Left ventricle myocardium superior (tissue), 1 donor: Measurements from ENCODE around the gene PCK2. TPM values are rescaled to one million over a fixed set of nuclear protein-coding genes. Genes with fewer than 3 reads are reported as not detected.
"Not testable (repeated sequence)": the region's sequence is repeated elsewhere in the genome, so short reads cannot be mapped to it uniquely, and the experiment has no call there.

ENCODE experiments used
- ATAC-seq: fragments of 200-7000 bp; cut with Tn5 transposase; one replicate; pipeline ENCODE4 v1.9.1; 2020; ENCODE audit warnings: mild to moderate bottlenecking, moderate library complexity
- DNase-seq: peaks from one replicate; pipeline ENCODE4 v3.0.0-alpha.2; 2020
- intact Hi-C: fragments of 100-400 bp; cut with micrococcal nuclease; formaldehyde crosslinking; loops from one replicate; pipeline ENCODE4 v1.11.0; 2022
- total RNA-seq: library from RNA; stranded (reverse); fragmentation: NEBNext Ultra II Directional; extraction: Animal tissue kit (Norgen Biotek cat#: 25700); gene quantifications from one replicate; pipeline ENCODE4 v1.2.1, GENCODE V29; 2021
- donor health status: DM: no; HTN: yes; CAD: no; lungs with severe emphysema.

The PCK2 gene
- total RNA-seq, 1 donor from 2014 or later = 3.0 TPM

DNA sequence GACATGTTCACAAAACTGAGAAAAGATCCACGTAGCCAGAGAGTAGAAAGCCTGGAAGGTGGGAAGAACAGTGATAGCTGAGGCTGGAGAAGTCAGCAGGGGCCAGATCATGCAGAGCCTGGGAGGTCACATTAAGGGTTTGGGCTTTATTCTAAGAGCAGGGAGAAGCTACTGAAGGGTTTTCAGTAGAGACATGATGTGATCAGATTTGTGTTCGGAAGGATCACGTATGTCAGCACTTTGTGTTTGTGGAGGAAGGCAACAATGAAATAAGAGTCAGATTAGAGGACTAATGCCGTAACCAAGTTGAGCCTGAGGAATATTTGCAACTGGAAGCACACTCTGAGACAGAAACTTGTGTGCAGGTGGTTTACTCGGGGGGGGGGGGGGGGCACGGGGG is 4.2 kb upstream of the PCK2 start:
- intact Hi-C loops = no loop called here
- DNase-seq (no peak), ATAC-seq (no peak)

GRCh38 chr14:24092110-24092504 is 2.0 kb upstream of the PCK2 start:
- intact Hi-C loops = no loop called here
- DNase-seq (no peak), ATAC-seq (no peak)

DNA sequence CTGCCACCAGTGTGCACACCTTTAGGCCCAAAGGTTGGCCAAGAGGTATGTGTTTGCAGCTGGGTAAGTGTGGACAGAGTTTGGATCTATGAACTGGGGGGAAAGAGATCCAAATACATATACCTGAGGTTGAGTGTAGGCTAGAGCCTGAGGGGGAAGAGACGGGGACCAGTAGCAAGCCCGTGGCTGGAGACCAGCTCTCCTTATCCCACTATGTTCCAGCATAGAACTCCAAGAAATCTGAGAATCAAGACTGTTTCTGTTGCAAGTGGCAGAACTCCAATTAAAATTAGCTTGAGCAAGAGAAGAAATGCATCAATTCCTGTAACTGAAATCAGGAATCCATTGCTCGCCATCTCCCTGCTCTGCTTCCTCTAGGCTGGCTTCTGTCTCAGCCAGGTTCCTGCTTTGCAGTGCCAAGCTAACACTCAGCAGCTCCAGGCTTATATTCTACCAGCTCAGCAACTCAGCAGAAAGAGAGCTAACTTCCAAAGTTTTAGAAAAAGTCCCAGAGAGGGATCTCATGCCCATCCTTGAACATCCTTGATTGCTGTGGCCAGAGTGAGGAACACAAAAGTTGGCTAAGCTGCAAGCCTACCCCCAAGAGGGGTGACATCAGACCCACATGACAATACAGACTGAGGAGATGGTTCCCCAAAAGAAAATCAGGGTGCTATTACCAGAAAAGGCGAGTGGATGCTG is 1.5 kb upstream of the PCK2 start:
- ATAC-seq (no peak), DNase-seq (no peak)
- intact Hi-C loops = no loop called here

- DNase-seq (no peak), ATAC-seq (no peak)
- intact Hi-C loops = no loop called here
Measured at GRCh38 chr14:24093207-24093900, 757 bp upstream of the PCK2 start.

- intact Hi-C loops = no loop called here
- ATAC-seq (peak; percentile 1), DNase-seq (no peak)
Measured at GRCh38 chr14:24094841-24095270, 745 bp downstream of the PCK2 start.

GRCh38 chr14:24095271-24096068 is 1.4 kb downstream of the PCK2 start:
- ATAC-seq = peak; percentile 6
- peak; percentile 62 for DNase-seq
- intact Hi-C loops = no loop called here

DNA sequence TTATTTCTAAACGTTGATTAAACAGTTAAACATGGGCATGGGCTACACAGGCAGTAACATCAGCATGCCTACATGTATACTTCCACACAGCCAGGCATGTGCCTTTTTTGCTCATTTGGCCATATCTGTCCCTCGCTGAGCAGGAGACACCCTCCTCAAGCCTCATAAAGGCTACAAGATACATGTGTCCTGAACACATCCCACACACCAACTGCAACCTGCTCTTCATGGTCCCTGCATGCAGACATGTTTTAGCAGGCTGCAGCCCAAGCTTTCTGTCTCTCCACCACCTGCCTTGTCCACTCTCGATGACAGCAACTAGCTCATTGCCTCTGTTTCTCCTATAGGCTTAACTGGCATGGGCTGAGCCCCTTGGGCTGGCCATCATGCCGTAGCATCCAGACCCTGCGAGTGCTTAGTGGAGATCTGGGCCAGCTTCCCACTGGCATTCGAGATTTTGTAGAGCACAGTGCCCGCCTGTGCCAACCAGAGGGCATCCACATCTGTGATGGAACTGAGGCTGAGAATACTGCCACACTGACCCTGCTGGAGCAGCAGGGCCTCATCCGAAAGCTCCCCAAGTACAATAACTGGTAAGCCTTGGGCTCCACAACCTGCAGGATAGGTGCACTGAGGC is 2.6 kb downstream of the PCK2 start:
- DNase-seq = no peak
- no peak for ATAC-seq
- intact Hi-C loops = no loop called here

DNA sequence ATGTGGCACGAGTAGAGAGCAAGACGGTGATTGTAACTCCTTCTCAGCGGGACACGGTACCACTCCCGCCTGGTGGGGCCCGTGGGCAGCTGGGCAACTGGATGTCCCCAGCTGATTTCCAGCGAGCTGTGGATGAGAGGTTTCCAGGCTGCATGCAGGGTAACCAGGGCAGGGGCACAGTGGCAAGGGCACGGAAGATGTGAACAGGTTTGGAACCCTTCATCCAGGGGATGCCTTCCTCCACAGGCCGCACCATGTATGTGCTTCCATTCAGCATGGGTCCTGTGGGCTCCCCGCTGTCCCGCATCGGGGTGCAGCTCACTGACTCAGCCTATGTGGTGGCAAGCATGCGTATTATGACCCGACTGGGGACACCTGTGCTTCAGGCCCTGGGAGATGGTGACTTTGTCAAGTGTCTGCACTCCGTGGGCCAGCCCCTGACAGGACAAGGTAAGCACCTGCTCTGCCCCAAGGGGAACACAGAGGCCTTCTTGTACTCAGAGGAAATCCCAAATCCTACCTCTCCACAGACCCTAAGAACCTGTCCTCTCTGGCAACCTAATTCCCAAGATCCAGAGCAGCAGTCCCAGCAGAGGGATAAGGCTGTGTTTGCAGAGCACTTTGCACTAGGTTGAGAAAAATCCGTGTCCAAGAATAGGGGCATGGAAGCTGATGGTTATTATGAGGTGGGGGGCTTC is 4.3 kb downstream of the PCK2 start:
- intact Hi-C loops = no loop called here
- no peak for DNase-seq
- ATAC-seq = no peak

DNA sequence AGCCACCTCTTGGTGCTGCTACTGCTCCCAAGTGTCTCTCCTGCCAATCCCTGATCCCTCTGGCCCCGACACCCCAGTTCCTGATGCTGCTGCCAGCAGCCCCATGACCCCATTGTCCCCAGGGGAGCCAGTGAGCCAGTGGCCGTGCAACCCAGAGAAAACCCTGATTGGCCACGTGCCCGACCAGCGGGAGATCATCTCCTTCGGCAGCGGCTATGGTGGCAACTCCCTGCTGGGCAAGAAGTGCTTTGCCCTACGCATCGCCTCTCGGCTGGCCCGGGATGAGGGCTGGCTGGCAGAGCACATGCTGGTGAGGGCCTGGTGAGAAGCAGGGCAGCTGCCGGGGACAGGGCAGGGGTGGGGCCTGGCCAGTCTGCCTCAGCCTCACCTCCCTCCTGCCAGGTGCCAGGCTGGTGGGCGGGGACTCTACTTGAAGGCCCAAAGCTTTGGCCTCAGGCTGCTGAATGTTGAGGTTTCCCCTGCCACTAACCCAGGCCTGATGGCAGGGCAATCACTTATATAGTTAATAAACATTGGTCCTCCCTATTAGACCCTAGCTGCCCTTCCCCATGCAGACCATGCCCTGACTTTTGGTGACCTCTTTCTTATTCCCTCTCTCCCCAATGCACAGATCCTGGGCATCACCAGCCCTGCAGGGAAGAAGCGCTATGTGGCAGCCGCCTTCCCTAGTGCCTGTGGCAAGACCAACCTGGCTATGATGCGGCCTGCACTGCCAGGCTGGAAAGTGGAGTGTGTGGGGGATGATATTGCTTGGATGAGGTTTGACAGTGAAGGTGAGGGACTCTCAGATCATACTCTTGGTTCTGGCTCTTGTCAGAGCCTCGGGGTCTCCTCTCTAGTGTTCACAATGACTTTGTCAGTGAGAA is 5.1 kb downstream of the PCK2 start:
- intact Hi-C loops = no loop called here
- DNase-seq (no peak), ATAC-seq (no peak)

DNA sequence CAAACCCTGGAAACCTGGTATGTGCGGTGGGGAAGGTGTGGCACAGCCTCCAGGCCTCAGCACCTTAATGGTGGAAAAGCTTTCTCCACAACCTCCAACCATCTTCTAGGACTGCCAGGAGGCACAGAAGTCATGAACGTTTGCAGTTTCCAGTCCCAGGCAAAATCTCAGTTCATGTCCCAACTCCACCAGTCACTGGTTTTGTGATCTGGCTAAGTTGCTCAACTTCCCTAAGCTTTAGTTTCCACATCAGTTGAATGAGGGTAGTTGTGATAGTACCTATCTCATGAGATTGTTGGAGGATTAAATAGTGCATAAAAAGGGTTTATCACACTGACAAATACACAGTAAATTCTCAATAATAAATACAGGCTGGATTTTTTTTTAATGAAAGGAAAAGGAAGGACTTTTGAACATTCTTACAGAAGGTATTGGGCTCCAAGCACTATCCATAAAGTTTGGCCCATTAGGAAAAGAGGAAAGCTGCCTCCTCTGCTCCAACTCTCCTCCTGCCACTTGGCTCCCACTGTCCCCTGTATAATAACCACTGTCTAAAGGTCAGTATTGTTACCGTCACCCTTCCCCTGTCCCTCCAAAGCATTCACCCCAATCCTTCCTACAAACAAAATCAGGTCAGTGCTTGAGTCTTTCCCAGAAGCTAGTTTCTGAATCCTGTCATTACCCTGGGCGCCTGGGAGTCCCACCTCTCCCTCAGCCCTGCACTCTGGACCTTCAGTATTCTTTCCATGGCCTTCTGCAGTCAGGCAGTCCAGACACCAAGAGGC is 6.3 kb downstream of the PCK2 start:
- DNase-seq (no peak), ATAC-seq (no peak)
- intact Hi-C loops = no loop called here

DNA sequence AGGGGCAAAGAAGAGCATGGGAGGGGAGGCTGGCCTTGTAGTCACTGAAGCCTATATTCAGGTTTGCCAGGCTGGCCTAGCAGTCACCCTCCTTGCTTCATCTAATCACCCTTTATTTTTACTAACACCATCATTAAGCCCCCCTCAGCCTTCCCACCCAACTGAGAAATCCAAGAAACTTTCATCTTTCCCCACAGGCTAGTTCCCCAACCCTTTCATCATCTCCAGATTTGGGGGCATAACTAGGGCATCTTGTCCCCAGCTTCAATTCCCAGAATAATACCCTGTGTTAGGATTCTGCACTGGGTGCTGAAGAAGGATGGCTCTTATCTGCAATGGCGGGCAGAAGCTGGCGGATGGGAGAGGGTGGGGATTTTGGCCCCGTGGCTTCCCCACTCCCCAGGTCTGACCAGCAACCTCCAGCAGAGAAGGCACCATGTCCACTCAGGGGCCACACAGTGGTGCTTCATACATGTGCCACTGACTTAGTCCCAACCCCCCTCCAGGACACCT is 6.9 kb downstream of the PCK2 start:
- intact Hi-C loops = no loop called here
- ATAC-seq (no peak), DNase-seq (no peak)

GRCh38 chr14:24102357-24103048 is 8.4 kb downstream of the PCK2 start:
- intact Hi-C loops = no loop called here
- ATAC-seq (no peak), DNase-seq (no peak)

- intact Hi-C loops = no loop called here
- ATAC-seq = no peak
- DNase-seq = no peak
Measured at GRCh38 chr14:24103451-24103850, 9.3 kb downstream of the PCK2 start.

DNA sequence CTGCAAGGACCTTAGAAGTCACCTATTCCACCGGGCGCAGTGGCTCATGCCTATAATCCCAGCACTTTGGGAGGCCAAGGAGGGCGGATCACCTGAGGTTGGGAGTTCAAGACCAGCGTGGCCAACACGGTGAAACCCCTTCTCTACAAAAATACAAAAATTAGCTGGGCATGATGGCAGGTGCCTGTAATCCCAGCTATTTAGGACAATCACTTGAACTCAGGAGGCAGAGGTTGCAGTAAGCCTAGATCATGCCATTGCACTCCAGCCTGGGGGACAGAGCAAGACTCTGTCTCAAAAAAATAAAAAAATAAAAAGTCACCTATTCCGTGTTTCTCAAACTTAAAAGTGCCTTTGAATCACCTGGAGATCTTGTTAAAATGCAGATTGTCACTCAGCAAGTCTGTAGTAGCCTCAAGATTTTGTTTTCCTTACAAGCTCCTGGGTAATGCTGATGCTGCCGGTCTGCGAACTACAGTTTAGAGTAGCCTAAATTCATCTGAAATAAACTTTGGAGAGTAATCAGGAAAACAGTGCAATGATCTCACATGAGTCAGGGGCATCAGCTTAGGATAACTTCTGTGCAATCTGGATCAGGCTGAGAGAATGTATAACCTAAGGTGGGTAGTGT is 11.6 kb downstream of the PCK2 start:
- intact Hi-C loops, DNase-seq, ATAC-seq: not testable (repeated sequence)

DNA sequence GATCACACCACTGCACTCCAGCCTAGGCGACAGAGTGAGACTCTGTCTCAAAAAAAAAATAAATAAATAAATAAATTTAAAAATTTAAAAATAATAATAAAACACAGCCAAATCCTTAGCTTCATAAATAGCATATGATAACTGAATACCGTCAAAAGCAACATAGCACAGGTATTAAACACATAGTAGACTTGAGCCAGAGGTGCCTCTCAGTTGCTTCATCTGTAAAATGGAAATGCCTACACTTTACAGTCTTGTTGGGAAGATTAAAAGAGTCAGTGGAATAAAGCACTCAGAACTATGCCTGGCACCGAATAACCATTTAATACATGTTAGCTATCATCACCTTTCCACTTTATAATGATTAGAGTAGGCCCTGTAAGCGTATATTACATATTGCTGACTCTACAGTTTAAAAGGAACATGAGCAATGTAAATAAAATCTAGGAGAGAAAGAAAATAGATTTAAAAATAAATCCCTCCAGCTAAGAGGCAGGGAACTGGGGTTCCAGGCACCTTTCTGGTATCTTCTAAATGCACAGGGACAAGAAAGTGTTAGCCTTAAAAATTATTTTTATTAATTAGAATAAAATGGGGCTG is 12.7 kb downstream of the PCK2 start:
- intact Hi-C loops = no loop called here
- DNase-seq (no peak), ATAC-seq (no peak)
